H9 (cell line): ENCODE results near the gene NPAS1. TPM values are rescaled to one million over a fixed set of nuclear protein-coding genes. Genes with fewer than 3 reads are reported as not detected.

Experiments used
- DNase-seq: peaks from one replicate; pipeline ENCODE4 v3.0.0-alpha.2; 2017
- H2AFZ ChIP-seq: one replicate; pipeline ENCODE4 v1.6.1; 2013; ENCODE audit warnings: mild to moderate bottlenecking, low read length, control low read depth, moderate library complexity
- H2AK5ac ChIP-seq: 2 replicates; pipeline ENCODE4 v1.6.1; 2013; ENCODE audit warnings: low read length, control low read depth, mixed read lengths; ENCODE audit not compliant: insufficient read length
- H2BK120ac ChIP-seq: one replicate; pipeline ENCODE4 v1.6.1; 2013; ENCODE audit warnings: low read depth, mild to moderate bottlenecking, low read length, control low read depth, inconsistent platforms; ENCODE audit not compliant: poor library complexity, severe bottlenecking
- H2BK12ac ChIP-seq: 2 replicates; pipeline ENCODE4 v1.6.1; 2013; ENCODE audit warnings: low read length, control low read depth, mixed read lengths, low read depth; ENCODE audit not compliant: insufficient read length
- H2BK15ac ChIP-seq: 2 replicates; pipeline ENCODE4 v1.6.1; 2013; ENCODE audit warnings: low read depth, low read length, control low read depth
- H2BK20ac ChIP-seq: one replicate; pipeline ENCODE4 v1.6.1; 2013; ENCODE audit warnings: low read depth, mild to moderate bottlenecking, low read length, control low read depth, inconsistent platforms; ENCODE audit not compliant: poor library complexity, severe bottlenecking
- H2BK5ac ChIP-seq: 2 replicates; pipeline ENCODE4 v1.6.1; 2013; ENCODE audit warnings: low read length, control low read depth, mixed read lengths; ENCODE audit not compliant: insufficient read length
- H3K14ac ChIP-seq: 2 replicates; pipeline ENCODE4 v1.6.1; 2013; ENCODE audit warnings: low read length, control low read depth; ENCODE audit not compliant: insufficient read depth
- H3K18ac ChIP-seq: 2 replicates; pipeline ENCODE4 v1.6.1; 2013; ENCODE audit warnings: low read depth, mild to moderate bottlenecking, mixed read lengths, low read length, control low read depth; ENCODE audit not compliant: insufficient read length
- H3K23ac ChIP-seq: 2 replicates; pipeline ENCODE4 v1.6.1; 2013; ENCODE audit warnings: low read length, control low read depth, mixed read lengths, low read depth; ENCODE audit not compliant: insufficient read length
- H3K23me2 ChIP-seq: 2 replicates; pipeline ENCODE4 v1.6.1; 2013; ENCODE audit warnings: low read depth, mild to moderate bottlenecking, mixed read lengths, low read length, control low read depth; ENCODE audit not compliant: insufficient read length, poor library complexity, severe bottlenecking
- H3K27ac ChIP-seq: 2 replicates; pipeline ENCODE4 v1.5.1; 2013; ENCODE audit warnings: low read length, control low read depth, mixed read lengths, low read depth; ENCODE audit not compliant: insufficient read length
- H3K27me3 ChIP-seq: 2 replicates; pipeline ENCODE4 v1.6.1; 2013; ENCODE audit warnings: low read length, control low read depth, inconsistent platforms; ENCODE audit not compliant: insufficient read depth
- H3K4ac ChIP-seq: 2 replicates; pipeline ENCODE4 v1.6.1; 2013; ENCODE audit warnings: low read depth, mild to moderate bottlenecking, control low read depth, inconsistent platforms, low read length, moderate library complexity
- H3K4me1 ChIP-seq: 2 replicates; pipeline ENCODE4 v1.6.1; 2013; ENCODE audit warnings: low read length, control low read depth, inconsistent platforms; ENCODE audit not compliant: insufficient read depth
- H3K4me2 ChIP-seq: 2 replicates; pipeline ENCODE4 v1.6.1; 2013; ENCODE audit warnings: low read length, control low read depth, mixed read lengths; ENCODE audit not compliant: insufficient read length, insufficient read depth
- H3K56ac ChIP-seq: 2 replicates; pipeline ENCODE4 v1.6.1; 2013; ENCODE audit warnings: low read depth, mild to moderate bottlenecking, mixed read lengths, low read length, control low read depth; ENCODE audit not compliant: insufficient read length
- H3K79me1 ChIP-seq: 2 replicates; pipeline ENCODE4 v1.6.1; 2013; ENCODE audit warnings: low read depth, mild to moderate bottlenecking, moderate library complexity, low read length, control low read depth, inconsistent platforms; ENCODE audit not compliant: insufficient read depth, poor library complexity, severe bottlenecking
- H3K79me2 ChIP-seq: 2 replicates; pipeline ENCODE4 v1.6.1; 2013; ENCODE audit warnings: low read length, control low read depth, inconsistent platforms; ENCODE audit not compliant: insufficient read depth
- H3K9ac ChIP-seq: 2 replicates; pipeline ENCODE4 v1.6.1; 2013; ENCODE audit warnings: low read length, control low read depth, mixed read lengths; ENCODE audit not compliant: insufficient read length; ENCODE audit errors: extremely low read depth
- H3K9me3 ChIP-seq: one replicate; pipeline ENCODE4 v1.6.1; 2013; ENCODE audit warnings: low read depth, low read length, inconsistent platforms; ENCODE audit not compliant: control insufficient read depth
- H3T11ph ChIP-seq: one replicate; pipeline ENCODE4 v1.6.1; 2013; ENCODE audit warnings: mild to moderate bottlenecking, low read length, control low read depth, inconsistent platforms
- H4K20me1 ChIP-seq: one replicate; pipeline ENCODE4 v1.6.1; 2013; ENCODE audit not compliant: control insufficient read depth, insufficient read length, insufficient read depth
- H4K5ac ChIP-seq: 2 replicates; pipeline ENCODE4 v1.6.1; 2013; ENCODE audit warnings: low read depth, mild to moderate bottlenecking, mixed read lengths, low read length, control low read depth; ENCODE audit not compliant: insufficient read length
- H4K8ac ChIP-seq: replicated peaks from 2 replicates; pipeline ENCODE4 v1.6.1; 2013; ENCODE audit warnings: low read length, control low read depth, mixed read lengths, low read depth; ENCODE audit not compliant: insufficient read length
- H4K91ac ChIP-seq: 2 replicates; pipeline ENCODE4 v1.6.1; 2013; ENCODE audit warnings: low read depth, mild to moderate bottlenecking, moderate library complexity, mixed read lengths, low read length, control low read depth; ENCODE audit not compliant: insufficient read length
- H3K27ac Mint-ChIP-seq, 3 experiments: 2 replicates in 2 of 3; 3 replicates in 1 of 3; pipeline ENCODE4 v1.8.0; 2020 to 2021; ENCODE audit warnings: mixed read lengths in 3 of 3, mild to moderate bottlenecking in 1 of 3, moderate library complexity in 1 of 3
- H3K27me3 Mint-ChIP-seq: 2 replicates; pipeline ENCODE4 v1.8.0; 2021; ENCODE audit warnings: low read depth, mild to moderate bottlenecking, moderate library complexity, mixed read lengths
- H3K36me3 Mint-ChIP-seq, 3 experiments: 2 replicates in 2 of 3; 3 replicates in 1 of 3; pipeline ENCODE4 v1.8.0; 2020 to 2021; ENCODE audit warnings: low read depth in 3 of 3, mixed read lengths in 3 of 3; ENCODE audit not compliant: insufficient read depth in 1 of 3
- H3K4me1 Mint-ChIP-seq, 2 experiments: 2 replicates each; pipeline ENCODE4 v1.8.0; 2020; ENCODE audit warnings: mixed read lengths in 2 of 2
- H3K4me3 Mint-ChIP-seq, 2 experiments: 2 replicates in 1 of 2; 3 replicates in 1 of 2; pipeline ENCODE4 v1.8.0; 2020 to 2021; ENCODE audit warnings: mild to moderate bottlenecking in 2 of 2, mixed read lengths in 2 of 2, moderate library complexity in 1 of 2
- H3K9me3 Mint-ChIP-seq, 2 experiments: 2 replicates in 1 of 2; 3 replicates in 1 of 2; pipeline ENCODE4 v1.8.0; 2020; ENCODE audit warnings: mild to moderate bottlenecking in 2 of 2, mixed read lengths in 2 of 2, moderate library complexity in 1 of 2
- CTCF ChIP-seq: fragments of 200-600 bp; sonication (generic); conservative IDR thresholded peaks from 3 replicates; pipeline ENCODE4 v1.8.0; 2021; ENCODE audit warnings: antibody characterized with exemption, mild to moderate bottlenecking
- WGBS: extraction: QIAGEN DNeasy Blood & Tissue Kit; methylation state at CpG from one replicate; pipeline ENCODE4 v1.1.7; 2013; ENCODE audit warnings: missing lambda C conversion rate, low lambda C conversion rate, mixed read lengths; ENCODE audit not compliant: insufficient read length; ENCODE audit errors: extremely low coverage; 5-methylcytosine and 5-hydroxymethylcytosine counted together
- total RNA-seq: library from RNA; stranded (reverse); gene quantifications from 2 replicates; pipeline ENCODE4 v1.2.1, GENCODE V29; 2021

NPAS1 gene
- total RNA-seq, 1 experiment from 2014 or later = 17.8 TPM

GRCh38 chr19:47056411-47056810, 36.8 kb downstream of the NPAS1 start:
- Mint-ChIP-seq H3K4me1 (peaks cover 10 to 16% of the 10 kb centered on the region in 2 experiments), H3K36me3 (peaks cover 5 to 9% (median 8%) of the 10 kb centered on the region in 3 experiments; a peak in 5 of 7 replicates), H3K9me3 (peaks cover 15 to 21% of the 10 kb centered on the region in 2 experiments), H3K4me3 (no peak overlapping the region), H3K27me3 (peaks cover 8% of the 10 kb centered on the region), H3K27ac (peak overlapping the region in 1 of 3 experiments; percentile 15; a peak in 1 of 7 replicates)
- no peak overlapping the region; the same call in 1 of the 2 replicates for H3K14ac ChIP-seq
- no peak overlapping the region for H4K91ac ChIP-seq
- no peaks in the 10 kb centered on the region for H3K4me1 ChIP-seq
- no peak overlapping the region for H3K27ac ChIP-seq
- H3K79me1 ChIP-seq = no peaks in the 10 kb centered on the region
- no peaks in the 10 kb centered on the region for H3K79me2 ChIP-seq
- H3K4me2 ChIP-seq = no peak overlapping the region
- no peaks in the 10 kb centered on the region for H3K9me3 ChIP-seq
- H2BK120ac ChIP-seq = no peak overlapping the region
- H3K23ac ChIP-seq = no peak overlapping the region
- H2BK12ac ChIP-seq = no peak overlapping the region
- H2BK15ac ChIP-seq = no peak overlapping the region
- H4K5ac ChIP-seq = no peak overlapping the region
- H3K18ac ChIP-seq = no peak overlapping the region
- H3K9ac ChIP-seq = no peak overlapping the region
- H3T11ph ChIP-seq = no peak overlapping the region
- no peak overlapping the region for H2AK5ac ChIP-seq
- H3K56ac ChIP-seq = no peak overlapping the region
- H3K23me2 ChIP-seq = no peaks in the 10 kb centered on the region
- H2BK5ac ChIP-seq = no peak overlapping the region
- no peak for DNase-seq
- no peak overlapping the region for H2BK20ac ChIP-seq
- no peak overlapping the region for H2AFZ ChIP-seq
- H4K20me1 ChIP-seq = no peaks in the 10 kb centered on the region
- no peak overlapping the region for H3K4ac ChIP-seq
- WGBS = no CpG with 5 or more reads among the region's 5 CpGs
- no peak for TF ChIP-seq CTCF
- no peak overlapping the region for H4K8ac ChIP-seq
- H3K27me3 ChIP-seq = no peaks in the 10 kb centered on the region
